ENCODE data around the gene C2CD2.
A peak's percentile ranks its signal among the peaks of the same experiment; 100 is the strongest.

The C2CD2 gene

GRCh38 chr21:41852151-41852928, 101.5 kb downstream of the C2CD2 start:
- Histone ChIP-seq H2BK12ac (ENCODE audit: low read length) (no peak overlapping the region), H2AFZ (ENCODE audit: low read length) (no peak overlapping the region), H2BK15ac (ENCODE audit: low read length) (no peak overlapping the region), H3K27ac (replicated peaks; ENCODE audit: low read length) (no peak overlapping the region), H3K27me3 (ENCODE audit: control insufficient read depth in 3 of 3, insufficient read depth in 3 of 3, low read depth in 1 of 3, low read length in 3 of 3) (no peaks in the 10 kb centered on the region), H3K23ac (ENCODE audit: low read depth, low read length, poor library complexity) (no peak overlapping the region), H2AK5ac (ENCODE audit: low read depth, low read length) (no peak overlapping the region), H3K18ac (ENCODE audit: low read length) (no peak overlapping the region), H3K14ac (ENCODE audit: low read length) (no peak overlapping the region), H2BK120ac (ENCODE audit: low read depth, low read length) (no peak overlapping the region), H4K8ac (ENCODE audit: low read depth, low read length) (no peak overlapping the region), H4K91ac (ENCODE audit: low read depth, low read length, poor library complexity) (no peak overlapping the region), H3K9ac (ENCODE audit: low read depth, low read length, poor library complexity) (no peak overlapping the region), H3K36me3 (replicated peaks in 1 of 2; ENCODE audit: control insufficient read depth in 2 of 2, insufficient read depth in 2 of 2, low read length in 2 of 2) (peaks cover 10 to 42% of the 10 kb centered on the region in 2 donors), H3K4me2 (ENCODE audit: insufficient read depth, low read length, poor library complexity, severe bottlenecking) (no peak overlapping the region), H3K4me1 (ENCODE audit: control insufficient read depth in 2 of 2, insufficient read depth in 1 of 2, low read depth in 1 of 2, low read length in 2 of 2) (no peaks in the 10 kb centered on the region), H3K4me3 (ENCODE audit: low read length in 2 of 2) (peak overlapping the region in 1 of 2 donors; percentile 5), H3K79me1 (ENCODE audit: low read depth, low read length) (peaks cover 2% of the 10 kb centered on the region), H2BK5ac (ENCODE audit: low read length) (no peak overlapping the region), H3K9me3 (replicated peaks in 1 of 2; ENCODE audit: control insufficient read depth in 2 of 2, insufficient read depth in 1 of 2, low read depth in 1 of 2, low read length in 2 of 2) (no peaks in the 10 kb centered on the region), H3K4ac (ENCODE audit: low read length) (no peak overlapping the region)
- no CpG with 5 or more reads among the region's 21 CpGs for WGBS, 2 donors (ENCODE audit: extremely low coverage in 2 of 2, insufficient read length in 2 of 2, insufficient replicate concordance in 1 of 2)
- no peak for DNase-seq (ENCODE audit: low spot score)

DNA sequence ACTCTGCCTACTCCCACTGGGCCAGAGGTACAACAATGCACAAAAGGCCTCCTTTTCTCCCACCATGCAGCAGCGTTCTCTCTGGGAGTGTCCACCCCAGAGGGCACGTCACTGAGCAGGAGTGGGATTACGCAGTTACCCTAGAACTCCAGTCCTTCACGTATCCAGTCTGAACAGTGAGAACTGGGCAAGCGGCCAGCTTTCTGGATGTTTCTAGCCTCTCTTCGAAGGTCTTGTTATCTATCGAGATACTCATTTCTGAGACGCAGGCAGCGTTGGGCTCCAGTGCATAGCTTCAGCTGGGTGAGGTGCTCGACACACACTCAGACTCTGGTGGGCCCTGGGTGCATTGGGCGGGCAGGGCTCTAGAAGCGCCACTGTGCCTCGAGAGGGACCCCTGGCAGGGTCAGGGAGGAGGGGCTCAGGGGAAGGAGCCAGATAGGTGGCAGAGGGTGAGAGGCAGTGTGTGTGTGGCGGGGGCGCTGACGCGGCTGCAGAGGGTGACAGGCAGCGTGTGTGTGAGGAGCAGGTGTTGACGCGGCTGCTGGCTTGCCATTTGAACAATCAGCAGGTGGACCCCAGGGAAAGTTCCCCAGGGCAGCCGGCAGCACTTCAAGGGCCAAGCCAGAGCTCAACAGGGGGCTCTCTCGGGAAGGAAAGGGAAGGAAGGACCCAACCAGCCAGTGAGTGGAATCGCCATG, 102.6 kb downstream of the C2CD2 start:
- Histone ChIP-seq H4K91ac (ENCODE audit: low read depth, low read length, poor library complexity) (no peak overlapping the region), H3K14ac (ENCODE audit: low read length) (no peak overlapping the region), H2AFZ (ENCODE audit: low read length) (no peak overlapping the region), H3K36me3 (replicated peaks in 1 of 2; ENCODE audit: control insufficient read depth in 2 of 2, insufficient read depth in 2 of 2, low read length in 2 of 2) (peaks cover 7 to 31% of the 10 kb centered on the region in 2 donors), H4K8ac (ENCODE audit: low read depth, low read length) (no peak overlapping the region), H3K4me3 (ENCODE audit: low read length in 2 of 2) (no peak overlapping the region), H2AK5ac (ENCODE audit: low read depth, low read length) (peak overlapping the region; percentile 29), H3K9ac (ENCODE audit: low read depth, low read length, poor library complexity) (no peak overlapping the region), H3K27me3 (ENCODE audit: control insufficient read depth in 3 of 3, insufficient read depth in 3 of 3, low read depth in 1 of 3, low read length in 3 of 3) (no peaks in the 10 kb centered on the region), H3K4ac (ENCODE audit: low read length) (no peak overlapping the region), H2BK5ac (ENCODE audit: low read length) (no peak overlapping the region), H3K4me2 (ENCODE audit: insufficient read depth, low read length, poor library complexity, severe bottlenecking) (no peak overlapping the region), H3K27ac (replicated peaks; ENCODE audit: low read length) (no peak overlapping the region), H3K18ac (ENCODE audit: low read length) (peak overlapping the region; percentile 15), H3K79me1 (ENCODE audit: low read depth, low read length) (peaks cover 2% of the 10 kb centered on the region), H2BK12ac (ENCODE audit: low read length) (no peak overlapping the region), H2BK15ac (ENCODE audit: low read length) (no peak overlapping the region), H3K9me3 (replicated peaks in 1 of 2; ENCODE audit: control insufficient read depth in 2 of 2, insufficient read depth in 1 of 2, low read depth in 1 of 2, low read length in 2 of 2) (no peaks in the 10 kb centered on the region), H3K23ac (ENCODE audit: low read depth, low read length, poor library complexity) (no peak overlapping the region), H2BK120ac (ENCODE audit: low read depth, low read length) (no peak overlapping the region), H3K4me1 (ENCODE audit: control insufficient read depth in 2 of 2, insufficient read depth in 1 of 2, low read depth in 1 of 2, low read length in 2 of 2) (no peaks in the 10 kb centered on the region)
- WGBS, 2 donors (ENCODE audit: extremely low coverage in 2 of 2, insufficient read length in 2 of 2, insufficient replicate concordance in 1 of 2) = no CpG with 5 or more reads among the region's 23 CpGs
- DNase-seq (ENCODE audit: low spot score) = no peak

DNA sequence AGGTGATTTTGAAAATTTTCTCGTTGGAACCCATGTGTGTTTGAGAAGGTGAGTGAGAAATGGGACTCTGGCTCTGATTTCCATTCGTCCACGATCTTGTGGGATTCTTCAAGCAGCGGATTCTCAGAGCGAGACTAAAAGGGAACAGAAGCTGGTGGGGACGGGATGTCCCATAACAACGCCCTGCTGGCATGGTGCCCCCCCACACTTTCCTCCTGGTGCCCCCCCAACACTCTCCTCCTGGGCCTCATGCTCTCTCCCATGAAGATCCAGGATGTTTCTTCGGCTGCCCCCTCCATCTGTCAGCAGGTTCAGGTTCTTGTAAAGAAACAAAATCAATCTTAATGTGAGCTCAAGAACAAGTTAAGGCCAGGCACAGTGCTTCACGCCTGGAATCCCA, 103.7 kb downstream of the C2CD2 start:
- no CpG with 5 or more reads among the region's 9 CpGs for WGBS, 2 donors (ENCODE audit: extremely low coverage in 2 of 2, insufficient read length in 2 of 2, insufficient replicate concordance in 1 of 2)

GRCh38 chr21:41848958-41849580, 104.7 kb downstream of the C2CD2 start:
- WGBS, 2 donors (ENCODE audit: extremely low coverage in 2 of 2, insufficient read length in 2 of 2, insufficient replicate concordance in 1 of 2) = no CpG with 5 or more reads among the region's 15 CpGs

More for the DNA sequence above, 103.7 kb downstream of the C2CD2 start:
- Histone ChIP-seq H3K14ac (ENCODE audit: low read length) (no peak overlapping the region), H3K4me3 (ENCODE audit: low read length in 2 of 2) (no peak overlapping the region), H3K27ac (replicated peaks; ENCODE audit: low read length) (no peak overlapping the region), H3K23ac (ENCODE audit: low read depth, low read length, poor library complexity) (no peak overlapping the region), H3K4me2 (ENCODE audit: insufficient read depth, low read length, poor library complexity, severe bottlenecking) (no peak overlapping the region), H3K36me3 (replicated peaks in 1 of 2; ENCODE audit: control insufficient read depth in 2 of 2, insufficient read depth in 2 of 2, low read length in 2 of 2) (peaks cover 9 to 27% of the 10 kb centered on the region in 2 donors), H3K18ac (ENCODE audit: low read length) (peak overlapping the region; percentile 21), H2AFZ (ENCODE audit: low read length) (no peak overlapping the region), H3K27me3 (ENCODE audit: control insufficient read depth in 3 of 3, insufficient read depth in 3 of 3, low read depth in 1 of 3, low read length in 3 of 3) (no peaks in the 10 kb centered on the region), H2BK120ac (ENCODE audit: low read depth, low read length) (no peak overlapping the region), H3K4me1 (ENCODE audit: control insufficient read depth in 2 of 2, insufficient read depth in 1 of 2, low read depth in 1 of 2, low read length in 2 of 2) (peaks cover 0 to 2% of the 10 kb centered on the region in 2 donors), H2BK12ac (ENCODE audit: low read length) (no peak overlapping the region), H3K9ac (ENCODE audit: low read depth, low read length, poor library complexity) (no peak overlapping the region), H3K4ac (ENCODE audit: low read length) (no peak overlapping the region), H3K79me1 (ENCODE audit: low read depth, low read length) (no peaks in the 10 kb centered on the region), H4K91ac (ENCODE audit: low read depth, low read length, poor library complexity) (no peak overlapping the region), H3K9me3 (replicated peaks in 1 of 2; ENCODE audit: control insufficient read depth in 2 of 2, insufficient read depth in 1 of 2, low read depth in 1 of 2, low read length in 2 of 2) (no peaks in the 10 kb centered on the region), H4K8ac (ENCODE audit: low read depth, low read length) (no peak overlapping the region), H2BK5ac (ENCODE audit: low read length) (no peak overlapping the region), H2BK15ac (ENCODE audit: low read length) (no peak overlapping the region), H2AK5ac (ENCODE audit: low read depth, low read length) (no peak overlapping the region)
- no peak for DNase-seq (ENCODE audit: low spot score)

More at GRCh38 chr21:41848958-41849580, 104.7 kb downstream of the C2CD2 start:
- Histone ChIP-seq H2BK12ac (ENCODE audit: low read length) (no peak overlapping the region), H3K18ac (ENCODE audit: low read length) (no peak overlapping the region), H2BK5ac (ENCODE audit: low read length) (no peak overlapping the region), H3K79me1 (ENCODE audit: low read depth, low read length) (no peaks in the 10 kb centered on the region), H3K4me2 (ENCODE audit: insufficient read depth, low read length, poor library complexity, severe bottlenecking) (no peak overlapping the region), H3K23ac (ENCODE audit: low read depth, low read length, poor library complexity) (no peak overlapping the region), H3K4me3 (ENCODE audit: low read length in 2 of 2) (no peak overlapping the region), H3K4ac (ENCODE audit: low read length) (no peak overlapping the region), H3K14ac (ENCODE audit: low read length) (no peak overlapping the region), H4K91ac (ENCODE audit: low read depth, low read length, poor library complexity) (no peak overlapping the region), H2BK120ac (ENCODE audit: low read depth, low read length) (no peak overlapping the region), H3K36me3 (replicated peaks in 1 of 2; ENCODE audit: control insufficient read depth in 2 of 2, insufficient read depth in 2 of 2, low read length in 2 of 2) (peaks cover 3 to 17% of the 10 kb centered on the region in 2 donors), H2BK15ac (ENCODE audit: low read length) (no peak overlapping the region), H3K9me3 (replicated peaks in 1 of 2; ENCODE audit: control insufficient read depth in 2 of 2, insufficient read depth in 1 of 2, low read depth in 1 of 2, low read length in 2 of 2) (no peaks in the 10 kb centered on the region), H2AFZ (ENCODE audit: low read length) (no peak overlapping the region), H3K27me3 (ENCODE audit: control insufficient read depth in 3 of 3, insufficient read depth in 3 of 3, low read depth in 1 of 3, low read length in 3 of 3) (no peaks in the 10 kb centered on the region), H3K27ac (replicated peaks; ENCODE audit: low read length) (no peak overlapping the region), H3K9ac (ENCODE audit: low read depth, low read length, poor library complexity) (no peak overlapping the region), H2AK5ac (ENCODE audit: low read depth, low read length) (no peak overlapping the region), H3K4me1 (ENCODE audit: control insufficient read depth in 2 of 2, insufficient read depth in 1 of 2, low read depth in 1 of 2, low read length in 2 of 2) (peaks cover 1 to 2% of the 10 kb centered on the region in 2 donors), H4K8ac (ENCODE audit: low read depth, low read length) (no peak overlapping the region)
- no peak for DNase-seq (ENCODE audit: low spot score)

Measured in neuronal stem cell (in vitro differentiated cells).